ELF-1 (cell line): ENCODE results near the gene PAXX.
A peak's percentile ranks its signal among the peaks of the same experiment; 100 is the strongest.

Source experiments
- DNase-seq: peaks from one replicate; pipeline ENCODE4 v3.0.0-alpha.2; 2016; ENCODE audit warnings: low read depth, low spot score

PAXX gene

DNA sequence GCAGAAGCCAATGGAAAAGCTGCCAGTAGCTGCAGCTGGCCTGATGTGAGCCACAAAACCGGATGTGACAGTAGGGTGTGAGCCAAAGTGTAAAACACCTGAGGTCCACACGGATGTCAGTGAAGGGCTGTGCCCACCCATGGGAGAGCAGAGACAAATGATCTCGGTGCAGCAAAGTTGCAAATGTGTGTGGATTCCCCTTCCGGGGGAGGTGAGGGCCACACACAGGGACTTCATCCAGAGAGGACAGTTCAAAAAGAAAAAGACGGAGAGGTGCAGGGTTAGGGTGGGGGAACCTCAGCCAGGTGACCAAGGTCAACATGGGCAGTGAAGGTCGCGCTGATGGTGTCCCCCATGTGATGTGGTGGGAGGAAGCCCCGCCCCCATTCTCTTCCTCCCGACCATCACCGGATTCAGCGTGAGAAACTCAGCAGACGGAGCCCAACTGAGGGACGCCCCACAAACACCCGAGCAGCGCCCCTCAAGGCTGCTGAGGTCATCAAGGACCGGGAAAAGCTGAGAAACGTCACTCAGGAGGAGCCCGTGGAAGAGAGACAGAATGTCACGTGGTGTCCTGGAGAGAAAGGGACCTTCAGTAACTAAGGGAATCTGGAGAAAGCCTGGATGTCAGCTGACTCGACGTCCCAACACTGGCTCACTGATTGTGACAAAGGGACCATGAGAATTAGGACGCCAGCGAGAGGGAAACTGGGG is 26.3 kb upstream of the PAXX start:
- DNase-seq: no peak

DNA sequence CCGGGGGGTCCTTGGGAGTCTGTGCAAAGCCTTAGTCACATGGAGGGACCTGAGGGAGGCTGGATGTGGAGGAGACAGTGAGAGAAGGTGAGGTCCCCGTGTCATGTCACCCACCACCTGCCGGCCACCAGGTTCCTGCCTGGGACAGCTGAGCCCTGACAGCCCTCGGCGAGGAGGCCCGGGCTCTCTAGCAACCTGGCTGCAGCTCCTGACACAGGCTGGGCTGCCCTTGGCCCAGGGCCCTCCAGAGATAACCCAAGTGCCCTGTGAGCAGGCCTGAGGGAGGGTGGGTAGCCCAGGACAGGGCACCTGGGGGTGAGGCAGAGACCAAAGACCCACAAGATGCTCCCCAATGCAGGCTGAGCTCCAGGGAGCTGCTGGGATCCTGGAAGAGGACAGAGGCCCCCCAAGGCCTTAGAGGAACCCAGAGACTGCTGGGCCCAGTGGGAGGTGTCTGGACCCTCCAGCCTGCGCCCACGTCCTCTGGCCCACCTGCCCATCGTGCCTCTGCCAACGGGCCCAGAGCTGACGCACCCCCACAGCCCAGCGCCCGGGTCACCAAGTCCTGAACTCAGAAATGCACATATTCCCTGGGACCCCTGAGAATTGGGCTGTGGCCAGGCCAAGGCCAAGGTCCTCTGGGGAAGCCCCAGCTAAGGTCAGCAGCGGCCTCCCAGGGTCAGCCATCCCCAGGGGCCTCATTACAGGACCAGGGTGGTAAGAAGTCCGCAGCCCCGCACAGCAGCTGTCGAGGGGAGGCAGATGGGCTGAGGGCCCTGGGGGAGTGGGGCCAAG is 23.7 kb upstream of the PAXX start:
- no peak for DNase-seq

- no peak for DNase-seq
Observed at GRCh38 chr9:136969150-136969549, 23.1 kb upstream of the PAXX start.

- no peak for DNase-seq
Observed at GRCh38 chr9:136969774-136970173, 22.4 kb upstream of the PAXX start.

DNA sequence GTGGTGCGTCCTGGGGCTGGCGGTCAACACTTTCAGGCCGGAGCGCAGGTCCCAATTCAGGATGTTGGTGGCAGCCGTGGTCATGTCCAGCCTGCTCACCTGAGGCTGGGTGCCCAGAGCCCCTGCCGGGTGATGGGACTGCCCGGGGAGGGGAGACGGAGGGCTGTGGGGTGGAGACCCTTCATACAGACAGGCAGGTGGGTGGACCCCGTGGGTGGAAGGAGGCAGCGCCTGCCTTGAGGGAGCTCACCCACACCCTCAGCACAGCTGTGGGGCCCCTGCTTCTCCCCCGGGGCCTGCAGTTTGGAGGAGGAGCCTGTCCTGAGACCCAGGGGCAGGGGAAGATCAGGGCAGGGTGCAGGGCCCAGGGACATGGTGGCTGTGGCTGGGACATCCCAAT is 21.9 kb upstream of the PAXX start:
- DNase-seq: no peak

- DNase-seq: no peak
Observed at GRCh38 chr9:136971746-136972145, 20.5 kb upstream of the PAXX start.

- no peak for DNase-seq
Observed at GRCh38 chr9:136972335-136972734, 19.9 kb upstream of the PAXX start.

- DNase-seq: no peak
Observed at GRCh38 chr9:136972743-136973142, 19.5 kb upstream of the PAXX start.

DNA sequence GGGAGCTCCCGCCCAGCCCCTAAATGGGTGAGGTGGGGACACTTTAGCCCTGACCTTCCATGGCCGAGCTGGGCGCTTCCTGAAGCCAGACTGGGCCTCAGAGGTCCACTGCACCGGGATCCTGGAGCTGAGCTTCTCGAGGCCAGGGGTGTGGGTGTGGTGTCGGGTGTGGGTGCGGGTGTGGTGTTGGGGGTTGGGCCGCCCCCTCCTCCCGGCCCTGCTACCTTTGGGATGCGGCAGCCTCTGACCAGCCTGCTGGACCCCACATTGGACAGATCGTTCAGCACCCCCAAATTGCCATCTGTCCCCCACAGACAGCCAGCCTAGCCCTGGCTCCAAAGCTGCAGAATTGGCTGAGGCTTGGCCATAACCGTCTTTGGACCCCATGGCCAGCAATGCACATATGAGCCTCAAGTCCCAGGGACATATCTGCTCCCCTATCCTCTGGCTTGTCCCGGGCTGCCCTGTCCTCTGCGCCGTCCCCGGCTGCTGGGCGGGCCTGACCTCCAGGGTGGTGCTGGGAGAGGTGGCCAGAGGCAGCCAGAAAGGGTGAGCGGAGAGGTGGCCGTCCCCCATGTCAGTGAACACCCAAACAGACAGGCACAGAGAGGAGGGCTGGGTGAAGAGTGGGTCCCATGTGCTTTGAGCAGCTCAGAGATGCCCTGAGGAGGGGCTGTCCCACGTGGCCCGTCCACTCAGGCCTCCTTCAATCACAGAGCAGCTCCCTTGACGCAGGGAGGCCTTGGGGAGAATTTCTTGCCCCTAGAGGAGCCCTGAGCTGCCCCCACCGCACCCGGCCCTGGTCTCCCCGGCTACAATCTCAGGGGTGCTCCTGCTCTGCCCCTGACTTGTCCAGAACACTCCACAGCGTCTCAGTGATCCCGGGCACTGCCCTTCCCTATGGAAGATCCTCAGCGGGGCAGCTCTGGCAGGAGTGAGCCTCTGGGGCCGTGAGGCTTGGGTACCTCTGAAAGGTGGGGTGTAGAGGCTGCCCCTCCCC is 18.3 kb upstream of the PAXX start:
- DNase-seq: no peak

DNA sequence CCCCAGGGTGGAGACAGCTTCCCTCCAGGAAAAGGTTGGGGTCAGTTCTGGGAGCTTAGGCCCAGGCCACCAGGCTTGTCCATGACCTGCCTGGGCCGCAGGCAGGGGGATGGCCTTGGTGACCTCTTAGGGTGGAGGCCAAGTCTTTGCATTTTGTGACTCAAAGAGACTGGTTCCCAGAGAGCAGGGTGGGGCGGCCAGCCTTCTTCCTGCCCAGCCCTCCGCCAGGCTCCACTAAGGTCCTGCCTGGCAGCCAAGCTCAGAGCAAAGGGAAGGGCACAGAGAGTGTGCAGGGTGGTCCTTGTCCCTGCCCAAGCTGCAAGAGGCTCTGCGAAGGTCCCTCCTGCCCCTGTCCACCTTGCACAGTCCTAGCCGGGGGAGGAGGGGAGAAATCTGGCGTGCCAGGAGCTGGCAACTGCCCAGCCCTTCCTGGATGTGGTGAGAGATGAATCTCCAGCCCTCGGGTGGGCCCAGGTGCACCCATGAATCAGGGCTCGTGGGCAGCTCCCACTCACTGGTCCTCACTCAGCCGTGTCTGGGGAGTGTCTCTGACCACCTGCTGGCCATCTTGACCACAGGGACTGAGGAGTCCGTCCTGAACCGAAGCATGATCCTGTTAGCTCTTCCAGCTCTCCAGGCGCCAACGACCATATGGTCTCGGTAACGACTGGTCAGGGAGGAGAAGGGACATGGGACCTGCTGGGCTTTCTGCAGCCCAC is 17.2 kb upstream of the PAXX start:
- DNase-seq: no peak

GRCh38 chr9:136975644-136976043 is 16.6 kb upstream of the PAXX start:
- peak; percentile 70 for DNase-seq

- no peak for DNase-seq
Observed at GRCh38 chr9:136977223-136977622, 15.0 kb upstream of the PAXX start, which contains the start of gene PTGDS. PTGDS (plus strand) TSS chr9:136977504; CDS start chr9:136977579, 75 bp downstream.

GRCh38 chr9:136977649-136978072 is 14.6 kb upstream of the PAXX start:
- peak; percentile 27 for DNase-seq

DNA sequence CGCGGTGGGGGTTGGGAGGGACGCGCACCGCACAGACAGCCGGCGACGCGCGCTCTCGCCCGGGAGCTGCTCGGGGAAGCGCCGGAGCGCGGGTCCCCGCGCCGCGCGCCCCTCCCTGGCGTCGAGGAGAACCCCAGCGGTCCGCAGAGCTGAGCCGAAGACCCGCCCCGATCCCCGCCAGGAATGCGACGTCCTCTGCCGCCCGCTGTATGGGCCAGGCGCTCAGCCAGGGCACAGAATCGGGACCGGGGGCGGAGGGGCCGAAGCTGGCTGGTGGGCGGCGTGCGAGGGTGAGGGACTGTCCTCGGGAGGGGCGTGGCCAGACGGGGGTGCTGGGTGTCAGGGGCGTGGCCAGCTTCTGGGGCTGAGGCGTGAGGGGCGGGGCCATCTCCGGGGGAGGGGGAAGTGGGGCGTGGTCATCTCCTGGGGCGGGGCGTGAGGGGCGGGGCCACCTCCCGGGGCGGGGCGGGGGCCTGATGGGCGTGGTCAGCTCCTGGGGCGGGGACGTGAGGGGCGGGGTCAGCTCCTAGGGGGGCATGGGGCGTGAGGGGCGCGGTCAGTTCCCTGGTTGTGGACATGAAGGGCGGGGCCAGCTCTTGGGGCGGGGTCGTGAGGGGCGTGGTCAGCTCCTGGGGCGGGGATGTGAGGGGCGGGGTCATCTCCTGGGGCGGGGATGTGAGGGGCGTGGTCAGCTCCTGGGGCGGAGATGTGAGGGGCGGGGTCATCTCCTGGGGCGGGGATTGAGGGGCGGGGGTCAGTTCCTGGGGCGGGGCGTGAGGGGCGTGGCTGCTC is 14.0 kb upstream of the PAXX start:
- peak; percentile 75 for DNase-seq

- DNase-seq: peak; percentile 36
Observed at GRCh38 chr9:136978865-136979544, 13.2 kb upstream of the PAXX start.

- DNase-seq: no peak
Observed at GRCh38 chr9:136979769-136980587, 12.2 kb upstream of the PAXX start.

GRCh38 chr9:136980669-136981478 is 11.3 kb upstream of the PAXX start:
- no peak for DNase-seq
